Tibial nerve (tissue), 4 donors: ENCODE data around the gene ZNF423.

Experiments used
- EP300 ChIP-seq, 2 donors: sonication (generic); formaldehyde crosslinking; IDR thresholded peaks; one replicate each; pipeline ENCODE4 v1.6.1; 2017; ENCODE audit warnings: antibody characterized with exemption in 2 of 2, mild to moderate bottlenecking in 1 of 2
- POLR2A ChIP-seq, 2 donors: fragments of 450-650 bp; IDR thresholded peaks; one replicate each; pipeline ENCODE4 v1.6.1; 2017; ENCODE audit warnings: antibody characterized with exemption in 2 of 2, mild to moderate bottlenecking in 2 of 2, moderate library complexity in 2 of 2
- TF ChIP-seq, protein P1 (sequence below), 5 experiments: fragments of 200-600 bp in 3 of 5; fragments of 450-650 bp in 2 of 5; sonication (generic) in 3 of 5; IDR thresholded peaks; one replicate each; pipeline ENCODE4 v1.5.1; 2016 to 2019; ENCODE audit warnings: antibody characterized with exemption in 5 of 5, mild to moderate bottlenecking in 3 of 5, moderate library complexity in 2 of 5

DNA sequence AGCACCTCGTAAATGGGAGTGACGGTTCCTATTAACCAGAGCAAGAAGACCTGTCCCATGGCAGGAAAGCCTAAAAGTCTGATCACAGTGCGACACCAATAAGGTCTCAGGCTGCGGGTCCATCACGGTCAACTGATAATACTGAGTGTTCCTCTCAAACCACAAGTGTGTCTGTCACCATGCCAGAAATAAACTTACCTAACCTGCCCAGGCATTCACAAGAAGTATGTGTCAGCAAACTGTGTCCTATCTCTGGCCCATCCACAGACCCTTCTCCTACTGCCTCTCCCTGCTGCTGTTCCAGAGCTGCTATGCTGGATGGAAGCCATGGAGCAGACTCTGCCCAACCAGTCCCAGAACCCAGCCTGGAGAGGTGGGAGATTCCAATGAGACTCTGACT is 73.5 kb downstream of the ZNF423 start:
- TF ChIP-seq EP300 (IDR thresholded peaks at IDR 0.05) = no peak
- TF ChIP-seq POLR2A (IDR thresholded peaks at IDR 0.05) = no peak
- TF ChIP-seq, protein P1, sequence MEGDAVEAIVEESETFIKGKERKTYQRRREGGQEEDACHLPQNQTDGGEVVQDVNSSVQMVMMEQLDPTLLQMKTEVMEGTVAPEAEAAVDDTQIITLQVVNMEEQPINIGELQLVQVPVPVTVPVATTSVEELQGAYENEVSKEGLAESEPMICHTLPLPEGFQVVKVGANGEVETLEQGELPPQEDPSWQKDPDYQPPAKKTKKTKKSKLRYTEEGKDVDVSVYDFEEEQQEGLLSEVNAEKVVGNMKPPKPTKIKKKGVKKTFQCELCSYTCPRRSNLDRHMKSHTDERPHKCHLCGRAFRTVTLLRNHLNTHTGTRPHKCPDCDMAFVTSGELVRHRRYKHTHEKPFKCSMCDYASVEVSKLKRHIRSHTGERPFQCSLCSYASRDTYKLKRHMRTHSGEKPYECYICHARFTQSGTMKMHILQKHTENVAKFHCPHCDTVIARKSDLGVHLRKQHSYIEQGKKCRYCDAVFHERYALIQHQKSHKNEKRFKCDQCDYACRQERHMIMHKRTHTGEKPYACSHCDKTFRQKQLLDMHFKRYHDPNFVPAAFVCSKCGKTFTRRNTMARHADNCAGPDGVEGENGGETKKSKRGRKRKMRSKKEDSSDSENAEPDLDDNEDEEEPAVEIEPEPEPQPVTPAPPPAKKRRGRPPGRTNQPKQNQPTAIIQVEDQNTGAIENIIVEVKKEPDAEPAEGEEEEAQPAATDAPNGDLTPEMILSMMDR (IDR thresholded peaks at IDR 0.05) = no peak
